GM12878 (cell line): ENCODE data around the gene ZNF335. TPM values are rescaled to one million over a fixed set of nuclear protein-coding genes. Genes with fewer than 3 reads are reported as not detected.

Experiments
- ATAC-seq: fragments of 200-7000 bp; cut with Tn5 transposase; 3 replicates; pipeline ENCODE4 v1.9.1; 2020; ENCODE audit warnings: mild to moderate bottlenecking, moderate library complexity
- BruUV-seq: library from RNA; stranded (reverse); fragments of 400-500 nt; replicated peaks from 2 replicates; lab custom pipeline; 2021; lab: Mats Ljungman, UMichigan
- CTCF ChIA-PET: fragments of 300-600 bp; sonication (Branson Sonifier 250); formaldehyde crosslinking; extraction: SDS; loops from one replicate; lab custom pipeline; 2021; ENCODE audit warnings: inconsistent platforms; lab: Yijun Ruan, JAX
- POLR2A ChIA-PET: fragments of 350-600 bp; formaldehyde crosslinking; extraction: SDS; loops from one replicate; lab custom pipeline; 2021; ENCODE audit warnings: inconsistent platforms; lab: Charles Lee
- RAD21 ChIA-PET: fragments of 300-600 bp; sonication (Branson Sonifier 250); formaldehyde crosslinking; loops from one replicate; lab custom pipeline; 2023; ENCODE audit warnings: antibody characterized with exemption; ENCODE audit not compliant: unreplicated experiment; lab: Charles Lee
- SMC1A ChIA-PET: fragments of 300-600 bp; sonication (Branson Sonifier 250); formaldehyde crosslinking; loops from one replicate; lab custom pipeline; 2023; ENCODE audit not compliant: unreplicated experiment, uncharacterized antibody; lab: Charles Lee
- DNase-seq: peaks from one replicate; pipeline ENCODE4 v3.0.0-alpha.2; 2011; ENCODE audit warnings: low read depth, low spot score
- FAIRE-seq: peaks from 3 replicates; lab custom pipeline; 2011; peaks lifted over from hg19 to GRCh38; lab: Jason Lieb, UNC
- H2AFZ ChIP-seq: 2 replicates; pipeline ENCODE4 v1.6.0; 2011; ENCODE audit warnings: low read depth, low read length, control low read depth; ENCODE audit not compliant: control insufficient read depth
- H3K27ac ChIP-seq: 2 replicates; pipeline ENCODE4 v1.5.1; 2011; ENCODE audit warnings: control low read depth; ENCODE audit not compliant: control insufficient read depth, insufficient read depth
- H3K27me3 ChIP-seq, 2 experiments: replicated peaks in 1 of 2; 2 replicates each; pipeline versions ENCODE4 v1.6.0 to v1.6.1; 2011; ENCODE audit warnings: low read length in 1 of 2; ENCODE audit not compliant: control insufficient read depth in 2 of 2, insufficient read depth in 2 of 2
- H3K36me3 ChIP-seq, 2 experiments: 2 replicates each; pipeline ENCODE4 v1.5.1; 2011; ENCODE audit warnings: low read length in 1 of 2; ENCODE audit not compliant: control insufficient read depth in 2 of 2, insufficient read depth in 2 of 2
- H3K4me1 ChIP-seq: 2 replicates; pipeline ENCODE4 v1.6.1; 2011; ENCODE audit warnings: mild to moderate bottlenecking, low read length, moderate library complexity, mixed read lengths; ENCODE audit not compliant: control insufficient read depth, insufficient read depth
- H3K4me2 ChIP-seq: 2 replicates; pipeline ENCODE4 v1.6.0; 2011; ENCODE audit warnings: control low read depth; ENCODE audit not compliant: control insufficient read depth, insufficient read depth
- H3K4me3 ChIP-seq: fragments of 200-600 bp; sonication (generic); 2 replicates; pipeline ENCODE4 v1.5.1; 2016
- H3K79me2 ChIP-seq: 2 replicates; pipeline ENCODE4 v1.6.0; 2011; ENCODE audit warnings: low read length; ENCODE audit not compliant: control insufficient read depth, insufficient read depth
- H3K9ac ChIP-seq: 2 replicates; pipeline ENCODE4 v1.8.0; 2011; ENCODE audit warnings: low read length, control low read depth, mixed read lengths; ENCODE audit not compliant: control insufficient read depth, insufficient read depth
- H3K9me3 ChIP-seq: replicated peaks from 3 replicates; pipeline ENCODE4 v1.5.1; 2011; ENCODE audit warnings: mild to moderate bottlenecking, low read length; ENCODE audit not compliant: control insufficient read depth, insufficient read depth
- H4K20me1 ChIP-seq: 2 replicates; pipeline ENCODE4 v1.6.0; 2011; ENCODE audit not compliant: control insufficient read depth, insufficient read depth
- CBFB ChIP-seq: IDR thresholded peaks from 2 replicates; pipeline ENCODE4 v1.6.1; 2016; ENCODE audit warnings: antibody characterized with exemption, low read depth
- CREB1 ChIP-seq: IDR thresholded peaks from 2 replicates; pipeline ENCODE4 v1.6.1; 2012; ENCODE audit warnings: low read depth, mild to moderate bottlenecking, inconsistent platforms
- EGR1 ChIP-seq, 2 experiments: IDR thresholded peaks; 1 replicate in 1 of 2; 2 replicates in 1 of 2; pipeline ENCODE4 v1.6.1; 2011 to 2012; ENCODE audit warnings: low read depth in 2 of 2, low read length in 2 of 2, borderline replicate concordance in 1 of 2, mild to moderate bottlenecking in 1 of 2, moderate library complexity in 1 of 2
- HDAC6 ChIP-seq: fragments of 200-600 bp; sonication (generic); IDR thresholded peaks from one replicate; pipeline ENCODE4 v1.8.0; 2017; ENCODE audit warnings: antibody characterized with exemption; ENCODE audit not compliant: unreplicated experiment
- MEF2B ChIP-seq: fragments of 450-650 bp; IDR thresholded peaks from 2 replicates; pipeline ENCODE4 v1.6.1; 2018; ENCODE audit warnings: mild to moderate bottlenecking, moderate library complexity; ENCODE audit not compliant: partially characterized antibody, poor library complexity, severe bottlenecking
- MTA2 ChIP-seq: fragments of 450-650 bp; IDR thresholded peaks from 2 replicates; pipeline ENCODE4 v1.6.1; 2016; ENCODE audit warnings: low read depth, mild to moderate bottlenecking, moderate library complexity
- MYC ChIP-seq: IDR thresholded peaks from 2 replicates; pipeline ENCODE4 v1.6.1; 2011; ENCODE audit warnings: mild to moderate bottlenecking, low read length, moderate library complexity, inconsistent platforms; ENCODE audit not compliant: insufficient read depth, insufficient replicate concordance, insufficient read length, severe bottlenecking
- SMAD1 ChIP-seq: fragments of 450-650 bp; IDR thresholded peaks from 2 replicates; pipeline ENCODE4 v1.6.1; 2018; ENCODE audit warnings: mild to moderate bottlenecking, low read depth; ENCODE audit not compliant: partially characterized antibody
- YBX1 ChIP-seq: fragments of 450-650 bp; IDR thresholded peaks from 2 replicates; pipeline ENCODE4 v1.6.1; 2016; ENCODE audit warnings: antibody characterized with exemption
- WGBS: methylation state at CpG from one replicate; pipeline ENCODE4 v1.1.6; 2016; ENCODE audit warnings: low lambda C conversion rate; ENCODE audit not compliant: insufficient replicate concordance, insufficient coverage; ENCODE audit errors: missing lambda C conversion rate; 5-methylcytosine and 5-hydroxymethylcytosine counted together
- in situ Hi-C: fragments of 300-500 bp; cut with MboI; formaldehyde crosslinking; loops from 9 replicates; pipeline ENCODE4 v1.14.3; 2018; ENCODE audit warnings: mixed read lengths
- intact Hi-C: fragments of 100-400 bp; cut with micrococcal nuclease; formaldehyde crosslinking; loops from one replicate; pipeline ENCODE4 v1.14.2; 2022; ENCODE audit not compliant: unreplicated experiment
- polyA plus RNA-seq, 11 experiments: library from polyadenylated mRNA; depleted of rRNA in 4 of 11; unstranded in 6 of 11; stranded (reverse) in 5 of 11; fragments of >200 nt; fragmentation: Nextera tagmentation in 4 of 11; fragmentation: Illumina TruSeq in 1 of 11; extraction: Ambion mirVana in 4 of 11; extraction: Trizol in 1 of 11; gene quantifications; 1 replicate in 1 of 11; 2 replicates in 10 of 11; pipeline versions ENCODE4 v1.2.1 to v1.2.3, GENCODE V29; 2011 to 2016; ENCODE audit warnings: inconsistent platforms in 2 of 11, missing spikeins in 2 of 11, low read depth in 1 of 11
- total RNA-seq, 4 experiments: library from RNA; depleted of rRNA in 3 of 4; stranded (reverse); fragments of >200 nt in 3 of 4; fragmentation: Illumina TruSeq in 1 of 4; extraction: Trizol in 1 of 4; gene quantifications; 2 replicates each; pipeline versions ENCODE4 v1.2.1 to v1.2.3, GENCODE V29; 2013 to 2021
- TF ChIP-seq, protein P1 (sequence below): fragments of 450-650 bp; conservative IDR thresholded peaks from 2 replicates; pipeline ENCODE4 v1.6.1; 2017; ENCODE audit warnings: mild to moderate bottlenecking, moderate library complexity

ZNF335 gene
- total and polyA plus RNA-seq, 10 of the 15 experiments (the other 5 are each of a cell fraction or from before 2014, with no cell fraction given): 0.74 to 30.1 (median 14.5) TPM

DNA sequence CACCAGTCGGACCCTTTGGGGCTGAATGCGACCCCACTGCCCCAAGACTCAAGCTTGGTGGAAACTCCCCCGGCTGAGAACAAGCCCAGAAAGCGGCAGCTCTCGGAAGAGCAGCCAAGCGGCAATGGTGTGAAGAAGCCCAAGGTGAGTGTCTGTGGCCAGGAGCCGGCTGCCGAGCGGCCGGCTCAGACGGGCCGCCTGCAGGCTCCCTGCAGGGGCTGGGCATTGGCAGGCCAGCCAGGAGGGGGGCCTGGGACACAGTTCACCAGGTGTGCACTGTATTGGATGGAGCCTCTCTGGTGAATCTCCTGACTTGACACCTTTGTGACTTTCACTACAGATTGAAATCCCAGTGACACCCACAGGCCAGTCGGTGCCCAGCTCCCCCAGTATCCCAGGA lies 31.5 kb downstream of the ZNF335 start:
- in situ Hi-C loops: no loop called here
- no peaks in the 10 kb centered on the region for H3K4me1 ChIP-seq
- peaks cover 8% of the 10 kb centered on the region for H3K79me2 ChIP-seq
- no TSS peak for BruUV-seq
- no peaks in the 10 kb centered on the region for H3K27me3 ChIP-seq
- FAIRE-seq (no peak), DNase-seq (no peak), ATAC-seq (no peak)
- H3K4me2 ChIP-seq: no peak overlapping the region
- ChIA-PET POLR2A (interaction anchor here (0.6 kb wide), 1 partner anchor 39 kb away, joined by 3 read pairs; no protein-coding TSS in a partner anchor), RAD21 (no interaction called here), CTCF (interaction anchor here (1.0 kb wide), 1 partner anchor 22 kb away, joined by 3 read pairs; no protein-coding TSS in a partner anchor), SMC1A (no interaction called here)
- H3K27ac ChIP-seq: no peak overlapping the region
- no peak overlapping the region for H3K4me3 ChIP-seq
- intact Hi-C loops: no loop called here
- no peaks in the 10 kb centered on the region for H4K20me1 ChIP-seq
- no peaks in the 10 kb centered on the region for H3K9me3 ChIP-seq
- TF ChIP-seq MYC (no peak), HDAC6 (no peak), YBX1 (no peak)
- no peak overlapping the region for H3K9ac ChIP-seq
- WGBS: 94% methylated on average over 13 of the region's 13 CpGs
- H2AFZ ChIP-seq: no peak overlapping the region
- peaks cover 26 to 29% of the 10 kb centered on the region in 2 experiments for H3K36me3 ChIP-seq

DNA sequence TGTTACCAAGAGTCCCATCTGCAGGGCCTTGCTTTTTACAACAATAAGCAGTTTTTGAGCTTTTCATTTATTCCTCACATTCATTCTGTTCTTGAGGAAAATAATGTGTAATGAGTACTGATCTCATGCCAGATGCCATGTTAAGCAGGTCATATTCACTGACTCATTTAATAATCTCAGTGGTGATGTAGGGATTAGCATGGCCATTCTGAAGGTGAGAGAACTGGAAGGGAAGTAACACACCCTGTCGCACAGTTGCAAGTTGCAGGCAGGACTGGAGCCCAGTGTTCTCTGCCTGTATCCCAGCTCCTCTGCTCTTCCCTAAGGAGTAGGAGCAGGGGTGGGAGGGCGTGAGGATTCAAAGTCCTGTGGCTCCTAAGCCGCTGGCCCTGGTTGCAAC lies 31.9 kb downstream of the ZNF335 start:
- H3K27ac ChIP-seq: no peak overlapping the region
- peaks cover 26 to 29% of the 10 kb centered on the region in 2 experiments for H3K36me3 ChIP-seq
- WGBS: 97% methylated on average over 3 of the region's 3 CpGs
- ATAC-seq (no peak), DNase-seq (no peak), FAIRE-seq (no peak)
- H4K20me1 ChIP-seq: no peaks in the 10 kb centered on the region
- in situ Hi-C loops: no loop called here
- H3K27me3 ChIP-seq: no peaks in the 10 kb centered on the region
- TF ChIP-seq MEF2B (no peak), MTA2 (no peak), SMAD1 (no peak), EGR1 (IDR thresholded peaks at IDR 0.05; ENCODE audit: borderline replicate concordance in 1 of 2, low read depth in 2 of 2, low read length in 2 of 2) (no peak), CREB1 (no peak), CBFB (no peak)
- TF ChIP-seq, protein P1, sequence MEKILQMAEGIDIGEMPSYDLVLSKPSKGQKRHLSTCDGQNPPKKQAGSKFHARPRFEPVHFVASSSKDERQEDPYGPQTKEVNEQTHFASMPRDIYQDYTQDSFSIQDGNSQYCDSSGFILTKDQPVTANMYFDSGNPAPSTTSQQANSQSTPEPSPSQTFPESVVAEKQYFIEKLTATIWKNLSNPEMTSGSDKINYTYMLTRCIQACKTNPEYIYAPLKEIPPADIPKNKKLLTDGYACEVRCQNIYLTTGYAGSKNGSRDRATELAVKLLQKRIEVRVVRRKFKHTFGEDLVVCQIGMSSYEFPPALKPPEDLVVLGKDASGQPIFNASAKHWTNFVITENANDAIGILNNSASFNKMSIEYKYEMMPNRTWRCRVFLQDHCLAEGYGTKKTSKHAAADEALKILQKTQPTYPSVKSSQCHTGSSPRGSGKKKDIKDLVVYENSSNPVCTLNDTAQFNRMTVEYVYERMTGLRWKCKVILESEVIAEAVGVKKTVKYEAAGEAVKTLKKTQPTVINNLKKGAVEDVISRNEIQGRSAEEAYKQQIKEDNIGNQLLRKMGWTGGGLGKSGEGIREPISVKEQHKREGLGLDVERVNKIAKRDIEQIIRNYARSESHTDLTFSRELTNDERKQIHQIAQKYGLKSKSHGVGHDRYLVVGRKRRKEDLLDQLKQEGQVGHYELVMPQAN: no peak
- no peak overlapping the region for H3K9ac ChIP-seq
- ChIA-PET POLR2A (interaction anchor here (0.5 to 1.0 kb wide), 3 partner anchors 9 to 39 kb away, joined by 3 to 4 read pairs (median 3); no protein-coding TSS in a partner anchor), RAD21 (no interaction called here), CTCF (interaction anchor here (1.0 kb wide), 1 partner anchor 22 kb away, joined by 3 read pairs; no protein-coding TSS in a partner anchor), SMC1A (no interaction called here)
- no peak overlapping the region for H3K4me2 ChIP-seq
- no peaks in the 10 kb centered on the region for H3K4me1 ChIP-seq
- no peaks in the 10 kb centered on the region for H3K9me3 ChIP-seq
- no peak overlapping the region for H3K4me3 ChIP-seq
- H3K79me2 ChIP-seq: peaks cover 11% of the 10 kb centered on the region
- BruUV-seq: no TSS peak
- H2AFZ ChIP-seq: no peak overlapping the region
- intact Hi-C loops: no loop called here
